Lung (tissue), 12 donors: ENCODE results near the gene ARHGAP45. TPM values are rescaled to one million over a fixed set of nuclear protein-coding genes. Genes with fewer than 3 reads are reported as not detected.

Experiments used
- ATAC-seq: fragments of 200-7000 bp; cut with Tn5 transposase; one replicate; pipeline ENCODE4 v1.9.1; 2020; ENCODE audit warnings: moderate number of reproducible peaks; ENCODE audit not compliant: insufficient read depth, low FRiP score
- DNase-seq, 3 donors: peaks; one replicate each; pipeline ENCODE4 v3.0.0-alpha.2; 2013 to 2017
- H3K27ac ChIP-seq, 2 donors: one replicate each; pipeline ENCODE4 v1.5.1; 2013; ENCODE audit warnings: mild to moderate bottlenecking in 2 of 2, moderate library complexity in 2 of 2, control low read depth in 1 of 2, inconsistent platforms in 1 of 2, low read depth in 1 of 2, low read length in 1 of 2
- H3K27me3 ChIP-seq, 3 donors: one replicate each; pipeline ENCODE4 v1.5.1; 2013; ENCODE audit warnings: low read length in 2 of 3; ENCODE audit not compliant: control insufficient read depth in 3 of 3, insufficient read depth in 3 of 3
- H3K36me3 ChIP-seq, 4 donors: one replicate each; pipeline ENCODE4 v1.5.1; 2013; ENCODE audit warnings: low read length in 4 of 4, mild to moderate bottlenecking in 1 of 4, moderate library complexity in 1 of 4; ENCODE audit not compliant: control insufficient read depth in 4 of 4, insufficient read depth in 4 of 4
- H3K4me1 ChIP-seq, 5 donors: one replicate each; pipeline ENCODE4 v1.5.1; 2013; ENCODE audit warnings: low read length in 5 of 5, mild to moderate bottlenecking in 2 of 5, moderate library complexity in 1 of 5; ENCODE audit not compliant: control insufficient read depth in 5 of 5, insufficient read depth in 5 of 5
- H3K4me3 ChIP-seq: one replicate; pipeline ENCODE4 v1.5.1; 2013; ENCODE audit warnings: mild to moderate bottlenecking, control low read depth, moderate library complexity
- H3K9ac ChIP-seq, 2 donors: one replicate each; pipeline ENCODE4 v1.5.1; 2013; ENCODE audit warnings: low read length in 2 of 2, control low read depth in 1 of 2; ENCODE audit not compliant: insufficient read depth in 1 of 2
- H3K9me3 ChIP-seq, 4 donors: one replicate each; pipeline ENCODE4 v1.5.1; 2013; ENCODE audit warnings: low read length in 3 of 4, mild to moderate bottlenecking in 1 of 4, moderate library complexity in 1 of 4; ENCODE audit not compliant: control insufficient read depth in 4 of 4, insufficient read depth in 3 of 4
- CTCF ChIP-seq: IDR thresholded peaks from 2 replicates; pipeline ENCODE4 v1.5.1; 2012; ENCODE audit warnings: mild to moderate bottlenecking; ENCODE audit errors: control extremely low read depth, extremely low read depth
- WGBS, 2 donors: extraction: QIAGEN DNeasy Blood & Tissue Kit; methylation state at CpG; one replicate each; pipeline ENCODE4 v1.1.7; 2013; 5-methylcytosine and 5-hydroxymethylcytosine counted together
- polyA plus RNA-seq, 2 donors: library from polyadenylated mRNA; stranded (reverse); fragments of 200-250 nt; gene quantifications; one replicate each; pipeline ENCODE4 v1.2.1, GENCODE V29; 2013
- total RNA-seq, 2 donors: library from RNA; depleted of rRNA in 1 of 2; stranded (reverse); fragments of >200 nt in 1 of 2; gene quantifications; one replicate each; pipeline ENCODE4 v1.2.1, GENCODE V29; 2014 to 2021
- donor health status: control.
- donor health status: control.
- donor health status: Bipolar disorder and iron deficiency.
- donor health status: healthy.
- donor health status: DM: yes; HTN: yes; CAD: no.

ARHGAP45 gene
- total and polyA plus RNA-seq, 4 donors = 23.8 to 117 (median 80.9) TPM

GRCh38 chr19:1041272-1041834, 25.6 kb upstream of the ARHGAP45 start:
- no peak for ATAC-seq
- H3K4me1 ChIP-seq = peaks cover 0 to 36% (median 3%) of the 10 kb centered on the region in 5 donors
- no peak for DNase-seq
- no peak for TF ChIP-seq CTCF
- H3K36me3 ChIP-seq = peaks cover 0 to 11% (median 3%) of the 10 kb centered on the region in 4 donors
- no peak overlapping the region for H3K27ac ChIP-seq
- WGBS, 2 donors = 42 to 48% methylated on average over 26 of the region's 26 CpGs
- no peaks in the 10 kb centered on the region for H3K9me3 ChIP-seq
- no peak overlapping the region for H3K4me3 ChIP-seq
- H3K27me3 ChIP-seq = no peaks in the 10 kb centered on the region
- H3K9ac ChIP-seq = no peak overlapping the region

DNA sequence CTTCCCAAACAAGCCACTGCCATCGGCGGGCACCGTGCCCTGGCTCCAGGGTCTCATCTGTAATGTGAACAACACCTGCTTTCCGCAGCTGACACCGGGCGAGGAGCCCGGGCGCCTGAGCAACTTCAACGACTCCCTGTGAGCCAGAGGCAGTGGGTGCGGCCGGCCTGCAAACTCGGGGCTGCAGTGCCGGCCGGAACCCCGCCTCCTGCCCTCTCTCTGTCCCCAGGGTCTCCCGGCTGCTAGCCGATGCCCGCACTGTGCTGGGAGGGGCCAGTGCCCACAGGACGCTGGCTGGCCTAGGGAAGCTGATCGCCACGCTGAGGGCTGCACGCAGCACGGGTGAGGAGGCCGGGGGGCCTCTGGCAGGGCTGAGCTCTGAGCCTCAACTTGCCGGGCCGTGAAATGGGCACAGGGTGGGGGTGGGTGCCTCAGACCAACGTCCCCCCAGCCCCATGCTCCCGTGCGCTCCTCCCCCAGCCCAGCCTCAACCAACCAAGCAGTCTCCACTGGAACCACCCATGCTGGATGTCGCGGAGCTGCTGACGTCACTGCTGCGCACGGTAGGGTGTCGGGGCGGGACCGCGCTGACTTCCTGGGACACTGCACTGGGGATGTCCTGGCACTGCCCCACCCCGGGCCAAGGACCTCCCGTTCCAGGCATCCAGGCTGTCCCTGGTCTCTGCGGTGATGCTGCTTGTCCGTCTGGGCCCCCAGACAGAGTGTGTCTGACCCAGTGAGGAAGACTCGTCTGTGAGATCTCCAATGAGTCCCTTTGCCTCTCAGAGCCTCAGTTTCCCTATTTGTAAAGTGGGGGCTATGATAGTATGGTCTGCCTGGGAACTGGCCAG, 24.9 kb upstream of the ARHGAP45 start:
- Histone ChIP-seq H3K9me3 (no peaks in the 10 kb centered on the region), H3K27me3 (no peaks in the 10 kb centered on the region), H3K27ac (no peak overlapping the region), H3K4me1 (peaks cover 0 to 36% (median 3%) of the 10 kb centered on the region in 5 donors), H3K4me3 (no peak overlapping the region), H3K9ac (no peak overlapping the region), H3K36me3 (peaks cover 0 to 15% (median 3%) of the 10 kb centered on the region in 4 donors)
- DNase-seq (no peak), ATAC-seq (no peak)
- 75 to 77% methylated on average over 42 to 43 of the region's 43 CpGs for WGBS, 2 donors
- TF ChIP-seq CTCF = no peak

- 74 to 84% methylated on average over 23 of the region's 23 CpGs for WGBS, 2 donors
- H3K9ac ChIP-seq = no peak overlapping the region
Measured at GRCh38 chr19:1042689-1043511, 24.1 kb upstream of the ARHGAP45 start.

More at GRCh38 chr19:1042689-1043511, 24.1 kb upstream of the ARHGAP45 start:
- no peak overlapping the region for H3K27ac ChIP-seq
- peaks cover 0 to 10% (median 3%) of the 10 kb centered on the region in 4 donors for H3K36me3 ChIP-seq
- peak in 2 of 3 donors; percentile 40 to 51 for DNase-seq
- peaks cover 0 to 36% (median 3%) of the 10 kb centered on the region in 5 donors for H3K4me1 ChIP-seq
- no peak for TF ChIP-seq CTCF
- no peak for ATAC-seq
- no peaks in the 10 kb centered on the region for H3K9me3 ChIP-seq
- no peaks in the 10 kb centered on the region for H3K27me3 ChIP-seq
- no peak overlapping the region for H3K4me3 ChIP-seq
